ENCODE data around the gene SOS1. TPM values are rescaled to one million over a fixed set of nuclear protein-coding genes. Genes with fewer than 3 reads are reported as not detected.

Gene SOS1
- total RNA-seq, 4 donors from 2014 or later = 48.6 to 64.2 (median 58.6) TPM

DNA sequence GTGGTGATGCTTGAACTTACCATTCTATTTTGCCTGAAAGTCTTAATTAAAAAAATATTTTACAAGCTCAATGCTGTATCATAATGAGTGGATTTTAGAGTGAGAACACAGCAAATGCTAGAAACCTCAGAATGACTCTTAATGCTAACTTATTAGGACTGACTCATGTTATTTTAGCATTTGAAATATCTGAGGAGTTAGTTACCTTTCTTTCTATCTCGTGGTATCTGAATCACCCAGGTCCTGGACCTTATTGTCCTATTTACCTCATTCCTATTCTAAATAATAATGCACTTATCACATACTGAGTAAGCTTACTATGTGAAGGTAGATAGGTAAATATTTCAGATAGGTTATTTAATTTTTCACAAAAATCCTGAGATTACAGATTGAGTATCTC, 70.7 kb downstream of the SOS1 start:
- peaks cover 0 to 62% of the 10 kb centered on the region in 2 donors for H3K36me3 ChIP-seq
- H3K27ac ChIP-seq = no peak overlapping the region
- ATAC-seq = no peak
- H3K9me3 ChIP-seq = no peaks in the 10 kb centered on the region
- no peaks in the 10 kb centered on the region for H3K27me3 ChIP-seq
- H3K4me1 ChIP-seq = no peaks in the 10 kb centered on the region
- H3K4me3 ChIP-seq = no peak overlapping the region
- TF ChIP-seq POLR2A (IDR thresholded peaks at IDR 0.05) = no peak
- TF ChIP-seq POLR2AphosphoS5 (IDR thresholded peaks at IDR 0.05) = no peak
- TF ChIP-seq EP300 (IDR thresholded peaks at IDR 0.05) = no peak
- TF ChIP-seq, protein P1, sequence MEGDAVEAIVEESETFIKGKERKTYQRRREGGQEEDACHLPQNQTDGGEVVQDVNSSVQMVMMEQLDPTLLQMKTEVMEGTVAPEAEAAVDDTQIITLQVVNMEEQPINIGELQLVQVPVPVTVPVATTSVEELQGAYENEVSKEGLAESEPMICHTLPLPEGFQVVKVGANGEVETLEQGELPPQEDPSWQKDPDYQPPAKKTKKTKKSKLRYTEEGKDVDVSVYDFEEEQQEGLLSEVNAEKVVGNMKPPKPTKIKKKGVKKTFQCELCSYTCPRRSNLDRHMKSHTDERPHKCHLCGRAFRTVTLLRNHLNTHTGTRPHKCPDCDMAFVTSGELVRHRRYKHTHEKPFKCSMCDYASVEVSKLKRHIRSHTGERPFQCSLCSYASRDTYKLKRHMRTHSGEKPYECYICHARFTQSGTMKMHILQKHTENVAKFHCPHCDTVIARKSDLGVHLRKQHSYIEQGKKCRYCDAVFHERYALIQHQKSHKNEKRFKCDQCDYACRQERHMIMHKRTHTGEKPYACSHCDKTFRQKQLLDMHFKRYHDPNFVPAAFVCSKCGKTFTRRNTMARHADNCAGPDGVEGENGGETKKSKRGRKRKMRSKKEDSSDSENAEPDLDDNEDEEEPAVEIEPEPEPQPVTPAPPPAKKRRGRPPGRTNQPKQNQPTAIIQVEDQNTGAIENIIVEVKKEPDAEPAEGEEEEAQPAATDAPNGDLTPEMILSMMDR (IDR thresholded peaks at IDR 0.05) = no peak
- 71 to 83% methylated on average over 1 of the region's 1 CpG for WGBS, 2 donors (ENCODE audit: low coverage in 1 of 2)

DNA sequence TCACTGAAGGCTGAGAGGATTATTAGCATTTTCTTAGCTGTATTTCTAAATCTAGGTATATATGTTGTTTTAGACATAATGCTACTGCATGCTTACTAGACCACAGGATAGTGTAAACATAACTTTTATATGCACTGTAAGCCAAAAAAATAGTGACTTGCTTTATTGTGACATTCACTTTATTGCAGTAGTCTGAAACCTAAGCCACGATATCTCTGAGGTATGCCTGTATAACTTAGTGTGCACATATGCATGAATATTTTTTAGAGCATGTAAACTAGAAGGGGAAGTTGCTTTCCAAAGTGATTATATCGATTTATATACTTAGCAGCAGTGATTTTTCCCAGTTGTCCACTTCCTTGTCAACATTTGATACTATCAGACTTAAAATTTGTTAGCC, 81.8 kb downstream of the SOS1 start:
- WGBS, 2 donors (ENCODE audit: low coverage in 1 of 2) = 95 to 96% methylated on average over 2 of the region's 2 CpGs
- TF ChIP-seq, protein P1 (IDR thresholded peaks at IDR 0.05) = no peak
- TF ChIP-seq POLR2AphosphoS5 (IDR thresholded peaks at IDR 0.05) (no peak), EP300 (IDR thresholded peaks at IDR 0.05) (no peak), POLR2A (IDR thresholded peaks at IDR 0.05) (no peak)
- H3K27ac ChIP-seq = no peak overlapping the region
- H3K4me1 ChIP-seq = peaks cover 0 to 6% (median 0%) of the 10 kb centered on the region in 3 donors
- no peak overlapping the region for H3K4me3 ChIP-seq
- no peak for ATAC-seq
- no peaks in the 10 kb centered on the region for H3K9me3 ChIP-seq
- no peaks in the 10 kb centered on the region for H3K36me3 ChIP-seq
- H3K27me3 ChIP-seq = no peaks in the 10 kb centered on the region

GRCh38 chr2:39033980-39034379, 86.9 kb downstream of the SOS1 start:
- no peak for TF ChIP-seq EP300 (IDR thresholded peaks at IDR 0.05)
- TF ChIP-seq, protein P1 (IDR thresholded peaks at IDR 0.05) = no peak
- TF ChIP-seq POLR2A (IDR thresholded peaks at IDR 0.05) = no peak
- no peak for TF ChIP-seq POLR2AphosphoS5 (IDR thresholded peaks at IDR 0.05)
- ATAC-seq = no peak
- Histone ChIP-seq H3K36me3 (peaks cover 0 to 46% of the 10 kb centered on the region in 2 donors), H3K9me3 (no peaks in the 10 kb centered on the region), H3K27me3 (no peaks in the 10 kb centered on the region), H3K4me1 (peaks cover 0 to 9% (median 0%) of the 10 kb centered on the region in 3 donors), H3K27ac (no peak overlapping the region), H3K4me3 (no peak overlapping the region)

GRCh38 chr2:39027421-39027820, 93.4 kb downstream of the SOS1 start:
- H3K4me1 ChIP-seq = peaks cover 0 to 10% (median 0%) of the 10 kb centered on the region in 3 donors
- H3K36me3 ChIP-seq = peaks cover 0 to 58% of the 10 kb centered on the region in 2 donors
- no peak for ATAC-seq
- H3K27me3 ChIP-seq = no peaks in the 10 kb centered on the region
- no peak overlapping the region for H3K27ac ChIP-seq
- TF ChIP-seq POLR2A (IDR thresholded peaks at IDR 0.05) (no peak), EP300 (IDR thresholded peaks at IDR 0.05) (no peak), POLR2AphosphoS5 (IDR thresholded peaks at IDR 0.05) (no peak)
- TF ChIP-seq, protein P1 (IDR thresholded peaks at IDR 0.05) = no peak
- H3K9me3 ChIP-seq = no peaks in the 10 kb centered on the region
- no peak overlapping the region for H3K4me3 ChIP-seq

GRCh38 chr2:39024833-39025232, 96.0 kb downstream of the SOS1 start:
- H3K27me3 ChIP-seq = no peaks in the 10 kb centered on the region
- no peak for ATAC-seq
- no peak for TF ChIP-seq POLR2AphosphoS5 (IDR thresholded peaks at IDR 0.05)
- no peak for TF ChIP-seq EP300 (IDR thresholded peaks at IDR 0.05)
- TF ChIP-seq, protein P1 (IDR thresholded peaks at IDR 0.05) = no peak
- TF ChIP-seq POLR2A (IDR thresholded peaks at IDR 0.05) = no peak
- peaks cover 0 to 35% of the 10 kb centered on the region in 2 donors for H3K36me3 ChIP-seq
- peaks cover 0 to 10% (median 0%) of the 10 kb centered on the region in 3 donors for H3K4me1 ChIP-seq
- no peak overlapping the region for H3K4me3 ChIP-seq
- H3K9me3 ChIP-seq = no peaks in the 10 kb centered on the region
- WGBS, 2 donors (ENCODE audit: low coverage in 1 of 2) = 84 to 91% methylated on average over 4 of the region's 4 CpGs
- no peak overlapping the region for H3K27ac ChIP-seq

Data from gastroesophageal sphincter (tissue), 4 donors.